ENCODE measurements around the gene CEMP1.
"Not testable (repeated sequence)": the region's sequence is repeated elsewhere in the genome, so short reads cannot be mapped to it uniquely, and the experiment has no call there.

CEMP1 gene

GRCh38 chr16:2533912-2534311 is 2.7 kb upstream of the CEMP1 start:
- Histone ChIP-seq H3K4me2 (ENCODE audit: low read length) (no peak overlapping the region), H3K4me3 (ENCODE audit: low read length) (no peak overlapping the region), H3K9ac (ENCODE audit: low read depth, low read length) (no peak overlapping the region), H3K27me3 (ENCODE audit: control insufficient read depth, insufficient read depth, low read length) (no peaks in the 10 kb centered on the region), H3K36me3 (ENCODE audit: insufficient read depth, low read length) (peaks cover 19% of the 10 kb centered on the region), H3K9me3 (replicated peaks; ENCODE audit: low read length) (no peaks in the 10 kb centered on the region), H3K4me1 (ENCODE audit: control insufficient read depth, insufficient read depth, low read length) (peaks cover 39% of the 10 kb centered on the region)

- Histone ChIP-seq H3K4me1 (ENCODE audit: control insufficient read depth, insufficient read depth, low read length) (peaks cover 39% of the 10 kb centered on the region), H3K4me3 (ENCODE audit: low read length) (peak overlapping the region; percentile 71), H3K36me3 (ENCODE audit: insufficient read depth, low read length) (peaks cover 25% of the 10 kb centered on the region), H3K9ac (ENCODE audit: low read depth, low read length) (peak overlapping the region; percentile 68), H3K4me2 (ENCODE audit: low read length) (peak overlapping the region; percentile 89)
- not testable (repeated sequence) for H3K27me3 ChIP-seq (ENCODE audit: control insufficient read depth, insufficient read depth, low read length); H3K9me3 ChIP-seq (replicated peaks; ENCODE audit: low read length)
Observed at GRCh38 chr16:2533142-2533755, 2.0 kb upstream of the CEMP1 start.

GRCh38 chr16:2532494-2533141 is 1.4 kb upstream of the CEMP1 start:
- Histone ChIP-seq H3K9me3 (replicated peaks; ENCODE audit: low read length) (no peaks in the 10 kb centered on the region), H3K36me3 (ENCODE audit: insufficient read depth, low read length) (peaks cover 28% of the 10 kb centered on the region), H3K27me3 (ENCODE audit: control insufficient read depth, insufficient read depth, low read length) (no peaks in the 10 kb centered on the region), H3K9ac (ENCODE audit: low read depth, low read length) (peak overlapping the region; percentile 68), H3K4me2 (ENCODE audit: low read length) (peak overlapping the region; percentile 89), H3K4me3 (ENCODE audit: low read length) (peak overlapping the region; percentile 71), H3K4me1 (ENCODE audit: control insufficient read depth, insufficient read depth, low read length) (peaks cover 39% of the 10 kb centered on the region)

- H3K9me3 ChIP-seq (replicated peaks; ENCODE audit: low read length): no peaks in the 10 kb centered on the region
- no peaks in the 10 kb centered on the region for H3K27me3 ChIP-seq (ENCODE audit: control insufficient read depth, insufficient read depth, low read length)
- H3K4me1 ChIP-seq (ENCODE audit: control insufficient read depth, insufficient read depth, low read length): peaks cover 33% of the 10 kb centered on the region
- H3K9ac ChIP-seq (ENCODE audit: low read depth, low read length): peak overlapping the region; percentile 77
- H3K4me3 ChIP-seq (ENCODE audit: low read length): peak overlapping the region; percentile 71
- H3K36me3 ChIP-seq (ENCODE audit: insufficient read depth, low read length): peaks cover 29% of the 10 kb centered on the region
- H3K4me2 ChIP-seq (ENCODE audit: low read length): peak overlapping the region; percentile 89
Observed at GRCh38 chr16:2531696-2532493, 687 bp upstream of the CEMP1 start.

GRCh38 chr16:2530629-2531318 is 434 bp downstream of the CEMP1 start:
- Histone ChIP-seq H3K36me3 (ENCODE audit: insufficient read depth, low read length) (peaks cover 39% of the 10 kb centered on the region), H3K4me2 (ENCODE audit: low read length) (peak overlapping the region; percentile 89), H3K4me1 (ENCODE audit: control insufficient read depth, insufficient read depth, low read length) (peaks cover 23% of the 10 kb centered on the region), H3K9ac (ENCODE audit: low read depth, low read length) (peak overlapping the region; percentile 77), H3K4me3 (ENCODE audit: low read length) (no peak overlapping the region), H3K9me3 (replicated peaks; ENCODE audit: low read length) (no peaks in the 10 kb centered on the region), H3K27me3 (ENCODE audit: control insufficient read depth, insufficient read depth, low read length) (no peaks in the 10 kb centered on the region)

- H3K36me3 ChIP-seq (ENCODE audit: insufficient read depth, low read length): peaks cover 40% of the 10 kb centered on the region
- no peaks in the 10 kb centered on the region for H3K27me3 ChIP-seq (ENCODE audit: control insufficient read depth, insufficient read depth, low read length)
- H3K9ac ChIP-seq (ENCODE audit: low read depth, low read length): no peak overlapping the region
- no peak overlapping the region for H3K4me2 ChIP-seq (ENCODE audit: low read length)
- H3K4me1 ChIP-seq (ENCODE audit: control insufficient read depth, insufficient read depth, low read length): peaks cover 17% of the 10 kb centered on the region
- no peak overlapping the region for H3K4me3 ChIP-seq (ENCODE audit: low read length)
- no peaks in the 10 kb centered on the region for H3K9me3 ChIP-seq (replicated peaks; ENCODE audit: low read length)
Observed at GRCh38 chr16:2529961-2530628, 1.1 kb downstream of the CEMP1 start.

- H3K4me1 ChIP-seq (ENCODE audit: control insufficient read depth, insufficient read depth, low read length): peaks cover 17% of the 10 kb centered on the region
Observed at GRCh38 chr16:2529061-2529931, 1.9 kb downstream of the CEMP1 start.

GRCh38 chr16:2528161-2529060 is 2.8 kb downstream of the CEMP1 start:
- peaks cover 17% of the 10 kb centered on the region for H3K4me1 ChIP-seq (ENCODE audit: control insufficient read depth, insufficient read depth, low read length)
- H3K4me3 ChIP-seq (ENCODE audit: low read length): no peak overlapping the region
- no peaks in the 10 kb centered on the region for H3K9me3 ChIP-seq (replicated peaks; ENCODE audit: low read length)
- no peak overlapping the region for H3K9ac ChIP-seq (ENCODE audit: low read depth, low read length)
- H3K4me2 ChIP-seq (ENCODE audit: low read length): no peak overlapping the region
- no peaks in the 10 kb centered on the region for H3K27me3 ChIP-seq (ENCODE audit: control insufficient read depth, insufficient read depth, low read length)
- peaks cover 53% of the 10 kb centered on the region for H3K36me3 ChIP-seq (ENCODE audit: insufficient read depth, low read length)

More at GRCh38 chr16:2529061-2529931, 1.9 kb downstream of the CEMP1 start:
- H3K4me2 ChIP-seq (ENCODE audit: low read length): no peak overlapping the region
- H3K9ac ChIP-seq (ENCODE audit: low read depth, low read length): no peak overlapping the region
- H3K4me3 ChIP-seq (ENCODE audit: low read length): no peak overlapping the region
- H3K9me3 ChIP-seq (replicated peaks; ENCODE audit: low read length): no peaks in the 10 kb centered on the region
- no peaks in the 10 kb centered on the region for H3K27me3 ChIP-seq (ENCODE audit: control insufficient read depth, insufficient read depth, low read length)
- H3K36me3 ChIP-seq (ENCODE audit: insufficient read depth, low read length): peaks cover 44% of the 10 kb centered on the region

GRCh38 chr16:2527784-2528100 is 3.5 kb downstream of the CEMP1 start:
- peaks cover 57% of the 10 kb centered on the region for H3K36me3 ChIP-seq (ENCODE audit: insufficient read depth, low read length)
- no peak overlapping the region for H3K9ac ChIP-seq (ENCODE audit: low read depth, low read length)
- no peak overlapping the region for H3K4me2 ChIP-seq (ENCODE audit: low read length)
- H3K9me3 ChIP-seq (replicated peaks; ENCODE audit: low read length): no peaks in the 10 kb centered on the region
- H3K27me3 ChIP-seq (ENCODE audit: control insufficient read depth, insufficient read depth, low read length): no peaks in the 10 kb centered on the region
- peaks cover 14% of the 10 kb centered on the region for H3K4me1 ChIP-seq (ENCODE audit: control insufficient read depth, insufficient read depth, low read length)
- no peak overlapping the region for H3K4me3 ChIP-seq (ENCODE audit: low read length)

All from skeletal muscle satellite cell (primary cell).